Measurements from ENCODE around the gene C10orf88. TPM values are rescaled to one million over a fixed set of nuclear protein-coding genes. Genes with fewer than 3 reads are reported as not detected.

Gene C10orf88
- total and polyA plus RNA-seq, 9 of the 15 experiments (the other 6 are each of a cell fraction or from before 2014, with no cell fraction given): 2.5 to 9.6 (median 7.5) TPM

GRCh38 chr10:122911889-122912484 lies 42.0 kb downstream of the C10orf88 start (continued):
- TF ChIP-seq HMGXB4 (CRISPR knock-in tag; IDR thresholded peaks at IDR 0.05) (peak; percentile 98), DACH1 (IDR thresholded peaks at IDR 0.05; ENCODE audit: partially characterized antibody) (no peak), ZNF764 (CRISPR knock-in tag; IDR thresholded peaks at IDR 0.05; ENCODE audit: low read depth) (no peak), CBX2 (IDR thresholded peaks at IDR 0.05; ENCODE audit: insufficient read depth, low read length, poor library complexity, severe bottlenecking) (no peak), POLR2A (conservative IDR thresholded peaks at IDR 0.05) (no peak), ZNF121 (CRISPR knock-in tag; conservative IDR thresholded peaks at IDR 0.05) (peak; percentile 30; the same call in 1 of the 2 replicates), BRCA1 (IDR thresholded peaks at IDR 0.05) (no peak), BRCA1 (CRISPR knock-in tag; IDR thresholded peaks at IDR 0.05) (peak; percentile 94; the same call in 1 of the 2 replicates), CLOCK (CRISPR knock-in tag; IDR thresholded peaks at IDR 0.05; ENCODE audit: borderline replicate concordance) (no peak), ZNF592 (IDR thresholded peaks at IDR 0.05) (no peak), NFYB (IDR thresholded peaks at IDR 0.05; ENCODE audit: extremely low read depth, insufficient read length) (no peak), MCM3 (IDR thresholded peaks at IDR 0.05) (no peak), ZBTB5 (IDR thresholded peaks at IDR 0.05) (no peak), CBFA2T3 (IDR thresholded peaks at IDR 0.05) (no peak), ZKSCAN3 (CRISPR knock-in tag; IDR thresholded peaks at IDR 0.05) (no peak), DNMT1 (IDR thresholded peaks at IDR 0.05) (no peak), KDM5B (IDR thresholded peaks at IDR 0.05; ENCODE audit: insufficient replicate concordance, low read depth, low read length) (no peak), ZFP30 (CRISPR knock-in tag; IDR thresholded peaks at IDR 0.05; ENCODE audit: borderline replicate concordance) (no peak), KHSRP (IDR thresholded peaks at IDR 0.05) (no peak)
